Upper lobe of left lung (tissue), 6 donors: ENCODE measurements around the gene SESN2. TPM values are rescaled to one million over a fixed set of nuclear protein-coding genes. Genes with fewer than 3 reads are reported as not detected.

Source experiments
- ATAC-seq, 2 donors: fragments of 200-7000 bp; cut with Tn5 transposase; one replicate each; pipeline ENCODE4 v1.9.1; 2022; ENCODE audit warnings: mild to moderate bottlenecking in 2 of 2, moderate library complexity in 2 of 2; ENCODE audit not compliant: low FRiP score in 2 of 2
- DNase-seq, 2 donors: peaks; one replicate each; pipeline ENCODE4 v3.0.0-alpha.2; 2019 to 2020
- H3K27ac ChIP-seq, 4 donors: fragments of 200-600 bp; sonication (generic); one replicate each; pipeline ENCODE4 v1.5.1; 2016 to 2019
- H3K27me3 ChIP-seq, 4 donors: fragments of 200-600 bp; sonication (generic); one replicate each; pipeline ENCODE4 v1.5.1; 2017 to 2019
- H3K36me3 ChIP-seq, 4 donors: fragments of 200-600 bp; sonication (generic); one replicate each; pipeline ENCODE4 v1.5.1; 2016 to 2019
- H3K4me1 ChIP-seq, 4 donors: fragments of 200-600 bp; sonication (generic); one replicate each; pipeline ENCODE4 v1.5.1; 2018 to 2019
- H3K4me3 ChIP-seq, 4 donors: fragments of 200-600 bp; sonication (generic); one replicate each; pipeline ENCODE4 v1.5.1; 2017 to 2019; ENCODE audit warnings: mild to moderate bottlenecking in 2 of 4, moderate library complexity in 1 of 4
- H3K9me3 ChIP-seq, 4 donors: fragments of 200-600 bp; sonication (generic); one replicate each; pipeline ENCODE4 v1.5.1; 2018 to 2019
- EP300 ChIP-seq, 4 donors: sonication (generic); formaldehyde crosslinking; IDR thresholded peaks; one replicate each; pipeline ENCODE4 v1.5.1; 2017; ENCODE audit warnings: antibody characterized with exemption in 4 of 4, control low read depth in 2 of 4
- POLR2A ChIP-seq, 4 donors: fragments of 450-650 bp; IDR thresholded peaks; one replicate each; pipeline ENCODE4 v1.5.1; 2016 to 2017; ENCODE audit warnings: antibody characterized with exemption in 4 of 4, mild to moderate bottlenecking in 2 of 4
- POLR2AphosphoS5 ChIP-seq, 2 donors: sonication (generic); formaldehyde crosslinking; IDR thresholded peaks; one replicate each; pipeline ENCODE4 v1.5.1; 2017; ENCODE audit warnings: antibody characterized with exemption in 2 of 2
- WGBS, 2 donors: methylation state at CpG; one replicate each; pipeline ENCODE4 v1.1.5; 2017 to 2018; 5-methylcytosine and 5-hydroxymethylcytosine counted together
- total RNA-seq, 6 donors: library from RNA; depleted of rRNA in 4 of 6; stranded (reverse); fragments of >200 nt in 4 of 6; gene quantifications; one replicate each; pipeline versions ENCODE4 v1.1.0 to v1.2.1, GENCODE V29; 2016 to 2021
- TF ChIP-seq, protein P1 (sequence below), 6 experiments: fragments of 450-650 bp in 4 of 6; fragments of 200-600 bp in 2 of 6; sonication (generic) in 2 of 6; IDR thresholded peaks; one replicate each; pipeline ENCODE4 v1.5.1; 2016 to 2019; ENCODE audit warnings: antibody characterized with exemption in 6 of 6
- donor health status: DM: no; HTN: no; CAD: no; lungs with moderate emphysema.
- donor health status: DM: no; HTN: yes; CAD: no; lungs with severe emphysema.

The SESN2 gene
- total RNA-seq, 6 donors from 2014 or later = 9.6 to 18.1 (median 14.5) TPM

DNA sequence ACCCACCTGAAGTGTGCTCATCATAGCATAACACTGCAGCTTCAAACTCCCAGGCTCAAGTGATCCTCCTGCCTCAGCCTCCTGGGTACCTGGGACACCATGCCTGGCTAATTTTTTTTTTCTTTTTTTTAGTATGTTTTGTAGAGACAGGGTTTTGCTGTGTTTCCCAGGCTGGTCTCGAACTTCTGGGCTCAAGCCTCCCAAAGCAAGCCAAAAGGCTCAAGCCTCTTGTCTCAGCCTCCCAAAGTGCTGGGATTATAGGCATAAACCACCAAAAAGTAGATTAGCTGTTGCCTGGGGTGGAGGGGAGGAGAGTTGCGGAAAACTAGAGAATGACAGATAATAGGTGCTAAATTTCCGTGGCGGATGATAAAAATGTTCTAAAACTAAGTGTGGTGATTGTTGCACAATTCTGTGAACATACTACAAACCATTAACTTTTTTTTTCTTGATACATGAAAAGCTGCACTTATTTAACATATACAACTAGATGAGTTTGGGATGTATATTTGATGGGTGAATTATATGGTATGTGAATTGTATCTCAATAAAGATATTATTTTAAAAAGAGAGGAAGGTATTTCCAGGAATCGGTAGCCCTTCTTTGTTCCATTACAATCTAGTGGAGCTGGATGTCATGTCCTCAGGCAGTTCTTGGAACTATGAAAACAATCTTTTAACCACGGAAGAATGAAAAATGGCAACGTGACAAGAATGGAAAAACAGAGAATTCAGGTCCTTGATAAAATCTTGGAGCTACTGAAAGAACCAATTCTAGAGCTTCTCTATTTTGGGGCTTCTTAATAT is 42.3 kb downstream of the SESN2 start:
- no peaks in the 10 kb centered on the region for H3K36me3 ChIP-seq
- TF ChIP-seq POLR2A (IDR thresholded peaks at IDR 0.05) (no peak), POLR2AphosphoS5 (IDR thresholded peaks at IDR 0.05) (no peak), EP300 (IDR thresholded peaks at IDR 0.05) (no peak)
- TF ChIP-seq, protein P1, sequence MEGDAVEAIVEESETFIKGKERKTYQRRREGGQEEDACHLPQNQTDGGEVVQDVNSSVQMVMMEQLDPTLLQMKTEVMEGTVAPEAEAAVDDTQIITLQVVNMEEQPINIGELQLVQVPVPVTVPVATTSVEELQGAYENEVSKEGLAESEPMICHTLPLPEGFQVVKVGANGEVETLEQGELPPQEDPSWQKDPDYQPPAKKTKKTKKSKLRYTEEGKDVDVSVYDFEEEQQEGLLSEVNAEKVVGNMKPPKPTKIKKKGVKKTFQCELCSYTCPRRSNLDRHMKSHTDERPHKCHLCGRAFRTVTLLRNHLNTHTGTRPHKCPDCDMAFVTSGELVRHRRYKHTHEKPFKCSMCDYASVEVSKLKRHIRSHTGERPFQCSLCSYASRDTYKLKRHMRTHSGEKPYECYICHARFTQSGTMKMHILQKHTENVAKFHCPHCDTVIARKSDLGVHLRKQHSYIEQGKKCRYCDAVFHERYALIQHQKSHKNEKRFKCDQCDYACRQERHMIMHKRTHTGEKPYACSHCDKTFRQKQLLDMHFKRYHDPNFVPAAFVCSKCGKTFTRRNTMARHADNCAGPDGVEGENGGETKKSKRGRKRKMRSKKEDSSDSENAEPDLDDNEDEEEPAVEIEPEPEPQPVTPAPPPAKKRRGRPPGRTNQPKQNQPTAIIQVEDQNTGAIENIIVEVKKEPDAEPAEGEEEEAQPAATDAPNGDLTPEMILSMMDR (IDR thresholded peaks at IDR 0.05) = no peak
- WGBS, 2 donors = 57 to 61% methylated on average over 7 of the region's 7 CpGs
- DNase-seq (no peak), ATAC-seq (no peak)
- H3K27me3 ChIP-seq = no peaks in the 10 kb centered on the region
- no peak overlapping the region for H3K27ac ChIP-seq
- no peaks in the 10 kb centered on the region for H3K9me3 ChIP-seq
- peaks cover 0 to 9% (median 0%) of the 10 kb centered on the region in 4 donors for H3K4me1 ChIP-seq
- no peak overlapping the region for H3K4me3 ChIP-seq

- Histone ChIP-seq H3K4me1 (peaks cover 0 to 12% (median 0%) of the 10 kb centered on the region in 4 donors), H3K36me3 (no peaks in the 10 kb centered on the region), H3K27ac (no peak overlapping the region), H3K9me3 (no peaks in the 10 kb centered on the region), H3K4me3 (no peak overlapping the region), H3K27me3 (no peaks in the 10 kb centered on the region)
- DNase-seq (no peak), ATAC-seq (no peak)
- WGBS, 2 donors = 73 to 79% methylated on average over 5 of the region's 5 CpGs
- TF ChIP-seq, protein P1 (IDR thresholded peaks at IDR 0.05) = no peak
- TF ChIP-seq POLR2A (IDR thresholded peaks at IDR 0.05) (no peak), EP300 (IDR thresholded peaks at IDR 0.05) (no peak), POLR2AphosphoS5 (IDR thresholded peaks at IDR 0.05) (no peak)
Measured at GRCh38 chr1:28302247-28302646, 42.9 kb downstream of the SESN2 start.

GRCh38 chr1:28306301-28306949 is 47.1 kb downstream of the SESN2 start:
- peak in 1 of 2 donors; percentile 43 for ATAC-seq
- H3K4me1 ChIP-seq = peaks cover 0 to 12% (median 0%) of the 10 kb centered on the region in 4 donors
- no peaks in the 10 kb centered on the region for H3K36me3 ChIP-seq
- H3K4me3 ChIP-seq = no peak overlapping the region
- no peaks in the 10 kb centered on the region for H3K27me3 ChIP-seq
- DNase-seq = peak in 1 of 2 donors; percentile 40
- H3K9me3 ChIP-seq = no peaks in the 10 kb centered on the region
- TF ChIP-seq POLR2AphosphoS5 (IDR thresholded peaks at IDR 0.05) = no peak
- no peak for TF ChIP-seq EP300 (IDR thresholded peaks at IDR 0.05)
- TF ChIP-seq, protein P1 (IDR thresholded peaks at IDR 0.05) = no peak
- no peak for TF ChIP-seq POLR2A (IDR thresholded peaks at IDR 0.05)
- peak overlapping the region in 2 of 4 donors; percentile 17 to 23 for H3K27ac ChIP-seq
- 32 to 51% methylated on average over 2 of the region's 2 CpGs for WGBS, 2 donors

GRCh38 chr1:28308750-28309149 is 49.4 kb downstream of the SESN2 start:
- DNase-seq (no peak), ATAC-seq (no peak)
- Histone ChIP-seq H3K27ac (no peak overlapping the region), H3K36me3 (no peaks in the 10 kb centered on the region), H3K4me3 (no peak overlapping the region), H3K4me1 (peaks cover 0 to 12% (median 2%) of the 10 kb centered on the region in 4 donors), H3K27me3 (no peaks in the 10 kb centered on the region), H3K9me3 (no peaks in the 10 kb centered on the region)
- 96 to 97% methylated on average over 3 of the region's 3 CpGs for WGBS, 2 donors
- TF ChIP-seq POLR2A (IDR thresholded peaks at IDR 0.05) (no peak), POLR2AphosphoS5 (IDR thresholded peaks at IDR 0.05) (no peak), EP300 (IDR thresholded peaks at IDR 0.05) (no peak)
- TF ChIP-seq, protein P1 (IDR thresholded peaks at IDR 0.05) = no peak
